ENCODE data around the gene SBF1. TPM values are rescaled to one million over a fixed set of nuclear protein-coding genes. Genes with fewer than 3 reads are reported as not detected.

The SBF1 gene
- total and polyA plus RNA-seq, 2 of the 13 experiments (the other 11 are each of a cell fraction or from before 2014, with no cell fraction given), result 31.7 to 40.9 TPM

DNA sequence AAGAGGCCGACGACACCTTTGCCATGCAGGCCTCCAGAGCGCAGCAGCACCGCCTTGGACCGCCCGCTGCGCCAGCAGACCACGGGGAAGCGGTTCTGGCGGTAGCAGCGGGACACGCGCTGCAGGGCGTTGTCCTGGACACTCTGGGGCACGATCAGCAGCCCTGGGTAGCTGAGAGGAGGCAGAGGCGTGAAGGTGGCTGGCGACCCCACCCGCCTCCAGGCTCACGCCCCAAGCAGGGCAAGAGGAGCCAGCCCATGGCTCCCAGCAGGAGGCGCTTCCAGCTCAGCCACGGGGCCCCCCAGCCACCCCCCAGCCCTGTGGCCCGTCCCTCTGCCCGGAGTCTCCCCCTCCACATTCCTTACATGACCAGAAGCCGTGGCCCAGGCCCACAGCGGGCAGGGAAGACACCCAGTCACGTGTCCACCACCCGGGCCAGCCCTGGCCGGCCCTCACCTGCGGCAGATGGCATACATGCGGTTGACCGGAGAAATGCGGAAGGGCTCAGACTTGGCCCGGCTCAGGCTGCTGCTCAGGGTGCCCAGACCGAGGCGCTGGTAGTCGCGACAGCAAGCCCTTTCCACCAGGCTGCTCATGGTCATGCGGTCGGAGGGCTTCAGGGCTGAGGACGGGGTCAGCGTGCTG, 15.2 kb downstream of the SBF1 start:
- intact Hi-C loops (cut with micrococcal nuclease; ENCODE audit: unreplicated experiment) (no loop called here), in situ Hi-C loops (cut with HindIII; ENCODE audit: extremely low pct_ligation_motif_present, low pct_unique_long_range_greater_than_20kb) (no loop called here)
- H3K27ac ChIP-seq (ENCODE audit: extremely low read length, insufficient read depth, low read length), result no peak overlapping the region
- H3K9ac ChIP-seq (ENCODE audit: insufficient read depth, low read depth, low read length), result no peak overlapping the region
- FAIRE-seq, result no peak
- H3K4me3 ChIP-seq (replicated peaks in 1 of 3; ENCODE audit: insufficient read depth in 1 of 3, low read depth in 2 of 3, low read length in 3 of 3), result no peak overlapping the region
- ChIA-PET POLR2A (no interaction called here), CTCF (ENCODE audit: low intra/inter-chr PET ratio, low total read pairs) (no interaction called here)
- WGBS (ENCODE audit: low lambda C conversion rate), result 98% methylated on average over 24 of the region's 41 CpGs
- H2AFZ ChIP-seq (ENCODE audit: low read length), result no peak overlapping the region
- ATAC-seq, result no peak
- H3K9me3 ChIP-seq (ENCODE audit: low read length), result no peaks in the 10 kb centered on the region
- DNase-seq (ENCODE audit: low spot score), result no peak
- peaks cover 30 to 59% of the 10 kb centered on the region in 2 experiments; a peak in 4 of 5 replicates for H3K36me3 ChIP-seq (replicated peaks in 1 of 2; ENCODE audit: control insufficient read depth in 1 of 2, insufficient read depth in 2 of 2, low read length in 2 of 2)
- no TSS peak for BruUV-seq (replicated peaks)
- H3K4me2 ChIP-seq (ENCODE audit: low read depth, low read length), result no peak overlapping the region
- TF ChIP-seq AGO2 (optimal IDR thresholded peaks at IDR 0.05; ENCODE audit: low read depth, low read length) (peak; percentile 36), DNMT3B (CRISPR knock-in tag; conservative IDR thresholded peaks at IDR 0.05) (no peak), ZBTB33 (CRISPR knock-in tag; IDR thresholded peaks at IDR 0.05) (peak; percentile 41; the same call in 1 of the 2 replicates), RBFOX2 (IDR thresholded peaks at IDR 0.05; ENCODE audit: low read depth, low read length) (0 out of 2 replicates have a peak, but pooled peaks have one; percentile 17), CTCF (CRISPR knock-in tag; IDR thresholded peaks at IDR 0.05) (0 out of 2 replicates have a peak, but pooled peaks have one; percentile 13)
- TF ChIP-seq, protein P1, sequence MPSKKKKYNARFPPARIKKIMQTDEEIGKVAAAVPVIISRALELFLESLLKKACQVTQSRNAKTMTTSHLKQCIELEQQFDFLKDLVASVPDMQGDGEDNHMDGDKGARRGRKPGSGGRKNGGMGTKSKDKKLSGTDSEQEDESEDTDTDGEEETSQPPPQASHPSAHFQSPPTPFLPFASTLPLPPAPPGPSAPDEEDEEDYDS (CRISPR knock-in tag; IDR thresholded peaks at IDR 0.05), result no peak
- H4K20me1 ChIP-seq (ENCODE audit: insufficient read depth, low read length), result no peaks in the 10 kb centered on the region
- H3K4me1 ChIP-seq (ENCODE audit: insufficient read depth, low read length), result no peaks in the 10 kb centered on the region
- H3K79me2 ChIP-seq (ENCODE audit: insufficient read depth, low read length), result no peaks in the 10 kb centered on the region
- no peaks in the 10 kb centered on the region for H3K27me3 ChIP-seq (ENCODE audit: control insufficient read depth in 1 of 2, insufficient read depth in 2 of 2, low read length in 2 of 2)

All from HepG2 (cell line).